Measurements from ENCODE around the gene OR51D1. TPM values are rescaled to one million over a fixed set of nuclear protein-coding genes. Genes with fewer than 3 reads are reported as not detected.

Gene OR51D1
- total RNA-seq, 1 experiment from 2014 or later, result not detected

- no peak overlapping the region for H3T11ph ChIP-seq (ENCODE audit: low read length)
- Mint-ChIP-seq H3K27me3 (ENCODE audit: low read depth) (no peaks in the 10 kb centered on the region), H3K9me3 (peaks cover 0 to 5% of the 10 kb centered on the region in 2 experiments; a peak in 2 of 5 replicates), H3K36me3 (ENCODE audit: insufficient read depth in 1 of 3, low read depth in 3 of 3) (no peaks in the 10 kb centered on the region), H3K27ac (no peak overlapping the region), H3K4me1 (peaks cover 0 to under 1% of the 10 kb centered on the region in 2 experiments; a peak in 2 of 4 replicates), H3K4me3 (no peak overlapping the region)
- H2BK20ac ChIP-seq (ENCODE audit: low read depth, low read length, poor library complexity, severe bottlenecking), result no peak overlapping the region
- no peak overlapping the region for H3K4me2 ChIP-seq (ENCODE audit: insufficient read depth, insufficient read length, low read length)
- no peak overlapping the region for H3K23ac ChIP-seq (ENCODE audit: insufficient read length, low read depth, low read length)
- no peaks in the 10 kb centered on the region for H3K9me3 ChIP-seq (ENCODE audit: control insufficient read depth, low read depth, low read length)
- H3K23me2 ChIP-seq (ENCODE audit: insufficient read length, low read depth, low read length, poor library complexity, severe bottlenecking), result no peaks in the 10 kb centered on the region
- no peak overlapping the region for H4K8ac ChIP-seq (replicated peaks; ENCODE audit: insufficient read length, low read depth, low read length)
- no CpG with 5 or more reads among the region's 2 CpGs for WGBS (ENCODE audit: extremely low coverage, insufficient read length, low lambda C conversion rate)
- no peak overlapping the region for H3K56ac ChIP-seq (ENCODE audit: insufficient read length, low read depth, low read length)
- H4K91ac ChIP-seq (ENCODE audit: insufficient read length, low read depth, low read length), result no peak overlapping the region
- no peaks in the 10 kb centered on the region for H4K20me1 ChIP-seq (ENCODE audit: control insufficient read depth, insufficient read depth, insufficient read length)
- H2BK120ac ChIP-seq (ENCODE audit: low read depth, low read length, poor library complexity, severe bottlenecking), result no peak overlapping the region
- no peaks in the 10 kb centered on the region for H3K27me3 ChIP-seq (ENCODE audit: insufficient read depth, low read length)
- H3K14ac ChIP-seq (ENCODE audit: insufficient read depth, low read length), result no peak overlapping the region
- H4K5ac ChIP-seq (ENCODE audit: insufficient read length, low read depth, low read length), result no peak overlapping the region
- H2AFZ ChIP-seq (ENCODE audit: low read length), result no peak overlapping the region
- H3K4ac ChIP-seq (ENCODE audit: low read depth, low read length), result no peak overlapping the region
- no peak overlapping the region for H3K27ac ChIP-seq (ENCODE audit: insufficient read length, low read depth, low read length)
- no peak overlapping the region for H2BK12ac ChIP-seq (ENCODE audit: insufficient read length, low read depth, low read length)
- no peak overlapping the region for H2BK5ac ChIP-seq (ENCODE audit: insufficient read length, low read length)
- no peak overlapping the region for H3K18ac ChIP-seq (ENCODE audit: insufficient read length, low read depth, low read length)
- no peak for DNase-seq
- H2AK5ac ChIP-seq (ENCODE audit: insufficient read length, low read length), result no peak overlapping the region
- H3K9ac ChIP-seq (ENCODE audit: extremely low read depth, insufficient read length, low read length), result no peak overlapping the region
- no peaks in the 10 kb centered on the region for H3K79me1 ChIP-seq (ENCODE audit: insufficient read depth, low read depth, low read length, poor library complexity, severe bottlenecking)
- no peak overlapping the region for H2BK15ac ChIP-seq (ENCODE audit: low read depth, low read length)
- H3K79me2 ChIP-seq (ENCODE audit: insufficient read depth, low read length), result no peaks in the 10 kb centered on the region
- TF ChIP-seq CTCF (conservative IDR thresholded peaks at IDR 0.05), result no peak
- H3K4me1 ChIP-seq (ENCODE audit: insufficient read depth, low read length), result no peaks in the 10 kb centered on the region
These were observed 1.1 kb upstream of the OR51D1 start for GRCh38 chr11:4636136-4636535.
